K562 (cell line): Measurements from ENCODE around the gene CCDC85C. TPM values are rescaled to one million over a fixed set of nuclear protein-coding genes. Genes with fewer than 3 reads are reported as not detected.
A peak's percentile ranks its signal among the peaks of the same experiment; 100 is the strongest.

Source experiments
- CCNT2 ChIP-seq: IDR thresholded peaks from 2 replicates; pipeline ENCODE4 v1.6.1; 2011; ENCODE audit warnings: borderline replicate concordance, low read depth, mild to moderate bottlenecking, moderate library complexity, mixed read lengths, low read length; ENCODE audit not compliant: insufficient read length; ENCODE audit errors: extremely low read depth
- CEBPG ChIP-seq, 3 experiments: fragments of 200-800 bp in 1 of 3; sonication (Bioruptor generic) in 1 of 3; sonication (generic) in 1 of 3; formaldehyde crosslinking in 1 of 3; IDR thresholded peaks in 2 of 3; conservative IDR thresholded peaks in 1 of 3; 2 replicates each; pipeline versions ENCODE4 v1.6.1 to v1.8.0; 2016 to 2022; ENCODE audit warnings: missing compliant biosample characterization in 2 of 3, missing genetic modification characterization in 2 of 3, mild to moderate bottlenecking in 1 of 3, missing genetic modification reagents in 1 of 3
- ILK ChIP-seq: fragments of 450-650 bp; IDR thresholded peaks from 2 replicates; pipeline ENCODE4 v1.6.1; 2016; ENCODE audit warnings: missing genetic modification characterization, low read depth, mild to moderate bottlenecking, missing compliant biosample characterization, moderate library complexity, borderline replicate concordance
- KDM1A ChIP-seq, 2 experiments: fragments of 450-650 bp; IDR thresholded peaks; 2 replicates each; pipeline ENCODE4 v1.6.1; 2016; ENCODE audit warnings: mild to moderate bottlenecking in 2 of 2
- NCOA6 ChIP-seq: fragments of 450-650 bp; IDR thresholded peaks from 2 replicates; pipeline ENCODE4 v1.6.1; 2017; ENCODE audit warnings: mild to moderate bottlenecking
- NR3C1 ChIP-seq: sonication (generic); formaldehyde crosslinking; IDR thresholded peaks from 2 replicates; pipeline ENCODE4 v1.8.1; 2022; ENCODE audit warnings: missing genetic modification reagents
- RNF2 ChIP-seq: sonication (generic); IDR thresholded peaks from 2 replicates; pipeline ENCODE4 v1.6.1; 2016
- SNRNP70 ChIP-seq: fragments of 200-400 bp; formaldehyde crosslinking; optimal IDR thresholded peaks from 2 replicates; pipeline ENCODE3; 2017; ENCODE audit warnings: low read depth, low read length
- ZFX ChIP-seq: sonication (generic); formaldehyde crosslinking; IDR thresholded peaks from 2 replicates; pipeline ENCODE4 v1.8.0; 2022; ENCODE audit warnings: mild to moderate bottlenecking, missing genetic modification reagents, moderate library complexity
- ZNF224 ChIP-seq: sonication (generic); formaldehyde crosslinking; IDR thresholded peaks from 2 replicates; pipeline ENCODE4 v1.8.0; 2022; ENCODE audit warnings: mild to moderate bottlenecking, missing genetic modification reagents
- ZNF263 ChIP-seq: sonication (generic); formaldehyde crosslinking; IDR thresholded peaks from 2 replicates; pipeline ENCODE4 v1.8.0; 2022; ENCODE audit warnings: mild to moderate bottlenecking, missing genetic modification reagents, borderline replicate concordance
- ZNF431 ChIP-seq: sonication (generic); formaldehyde crosslinking; IDR thresholded peaks from 2 replicates; pipeline ENCODE4 v1.8.0; 2022; ENCODE audit warnings: mild to moderate bottlenecking, missing genetic modification reagents
- polyA plus RNA-seq, 8 experiments: library from polyadenylated mRNA; depleted of rRNA in 4 of 8; stranded (reverse) in 5 of 8; unstranded in 3 of 8; fragments of >200 nt; fragmentation: Nextera tagmentation in 2 of 8; fragmentation: Illumina TruSeq in 1 of 8; extraction: Ambion mirVana in 2 of 8; extraction: Trizol in 1 of 8; gene quantifications; 2 replicates each; pipeline versions ENCODE4 v1.2.1 to v1.2.3, GENCODE V29; 2011 to 2014; ENCODE audit warnings: inconsistent platforms in 1 of 8, missing spikeins in 1 of 8
- total RNA-seq, 7 experiments: library from RNA; depleted of rRNA in 6 of 7; stranded (reverse); fragments of >200 nt in 6 of 7; fragmentation: Illumina TruSeq in 2 of 7; extraction: Trizol in 2 of 7; gene quantifications; 2 replicates each; pipeline versions ENCODE4 v1.2.1 to v1.2.3, GENCODE V29; 2011 to 2021; ENCODE audit warnings: low replicate concordance in 1 of 7
- TF ChIP-seq, protein P1 (sequence below): sonication (generic); formaldehyde crosslinking; IDR thresholded peaks from 2 replicates; pipeline ENCODE4 v1.8.0; 2022; ENCODE audit warnings: mild to moderate bottlenecking, missing genetic modification reagents
- TF ChIP-seq, protein P2 (sequence below): fragments of 450-650 bp; IDR thresholded peaks from 2 replicates; pipeline ENCODE4 v1.6.1; 2017; ENCODE audit warnings: antibody characterized with exemption, mild to moderate bottlenecking
- TF ChIP-seq, protein P3 (sequence below): fragments of 450-650 bp; IDR thresholded peaks from 2 replicates; pipeline ENCODE4 v1.6.1; 2017; ENCODE audit warnings: antibody characterized with exemption
- TF ChIP-seq, protein P4 (sequence below): conservative IDR thresholded peaks from 2 replicates; pipeline ENCODE4 v1.6.1; 2011; ENCODE audit warnings: low read depth, mild to moderate bottlenecking, low read length; ENCODE audit not compliant: control insufficient read depth

The CCDC85C gene
- total and polyA plus RNA-seq, 9 of the 15 experiments (the other 6 are each of a cell fraction or from before 2014, with no cell fraction given): 0.18 to 22.0 (median 6.3) TPM

DNA sequence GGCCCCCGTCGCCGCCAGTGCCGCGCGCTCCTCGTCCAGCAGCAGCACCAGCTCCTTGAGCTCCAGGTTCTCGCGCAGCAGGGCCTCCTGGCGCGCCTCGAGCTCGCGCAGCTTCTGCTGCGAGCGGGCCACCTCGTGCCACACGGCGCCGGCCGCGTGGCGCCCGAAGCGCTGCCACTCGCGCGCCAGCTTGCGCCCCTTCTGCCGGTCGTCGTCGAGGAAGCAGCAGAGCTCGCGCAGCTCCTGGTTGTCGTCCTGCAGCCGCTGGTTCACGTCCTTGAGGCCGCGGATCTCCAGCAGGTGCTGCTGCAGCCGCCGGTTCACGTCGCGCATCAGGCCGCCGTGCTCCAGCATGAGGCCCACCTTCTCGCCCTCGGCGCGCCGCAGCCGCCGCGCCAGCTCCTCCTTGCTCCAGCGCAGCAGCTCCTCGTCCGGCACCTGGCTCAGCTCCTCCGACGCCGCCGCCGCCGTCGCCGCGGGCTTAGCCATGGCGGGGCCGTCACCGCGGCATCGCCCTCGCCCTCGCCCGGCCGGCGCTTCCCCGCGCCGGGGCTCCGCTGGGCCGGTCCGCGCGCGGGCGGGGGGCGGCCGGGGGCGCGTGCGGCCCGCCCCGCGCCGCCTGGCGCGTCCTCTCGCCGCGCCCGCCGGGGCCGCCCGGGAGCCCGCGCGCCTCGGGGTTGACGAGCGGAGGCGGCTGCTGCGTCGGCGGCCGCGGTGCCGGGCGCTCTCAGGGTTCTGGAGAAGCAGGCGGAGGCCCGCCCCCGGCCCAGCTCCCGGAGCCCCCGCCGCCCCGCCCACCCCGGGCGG, at the start of gene CCDC85C (continued):
- TF ChIP-seq CCNT2 (peak; percentile 11), RNF2 (0 out of 2 replicates have a peak, but pooled peaks have one; percentile 16), ZFX (CRISPR knock-in tag) (peak; percentile 60), NR3C1 (CRISPR knock-in tag) (peak; percentile 95), NCOA6 (peak; percentile 60; the same call in 1 of the 2 replicates), KDM1A (IDR thresholded peaks at IDR 0.05) (no peak), ILK (no peak), ZNF224 (CRISPR knock-in tag) (peak; percentile 62; the same call in 1 of the 2 replicates), ZNF263 (CRISPR knock-in tag) (peak; percentile 64), ZNF431 (CRISPR knock-in tag) (peak; percentile 89), CEBPG (CRISPR knock-in tag; IDR thresholded peaks at IDR 0.05) (peak; percentile 7; the same call in 1 of the 2 replicates), CEBPG (tag; conservative IDR thresholded peaks at IDR 0.05 in 1 of 2, IDR thresholded peaks at IDR 0.05 in 1 of 2) (no peak), SNRNP70 (no peak)
- TF ChIP-seq, protein P1, sequence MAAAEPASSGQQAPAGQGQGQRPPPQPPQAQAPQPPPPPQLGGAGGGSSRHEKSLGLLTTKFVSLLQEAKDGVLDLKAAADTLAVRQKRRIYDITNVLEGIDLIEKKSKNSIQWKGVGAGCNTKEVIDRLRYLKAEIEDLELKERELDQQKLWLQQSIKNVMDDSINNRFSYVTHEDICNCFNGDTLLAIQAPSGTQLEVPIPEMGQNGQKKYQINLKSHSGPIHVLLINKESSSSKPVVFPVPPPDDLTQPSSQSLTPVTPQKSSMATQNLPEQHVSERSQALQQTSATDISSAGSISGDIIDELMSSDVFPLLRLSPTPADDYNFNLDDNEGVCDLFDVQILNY (CRISPR knock-in tag): peak; percentile 85; the same call in 1 of the 2 replicates
- TF ChIP-seq, protein P2, sequence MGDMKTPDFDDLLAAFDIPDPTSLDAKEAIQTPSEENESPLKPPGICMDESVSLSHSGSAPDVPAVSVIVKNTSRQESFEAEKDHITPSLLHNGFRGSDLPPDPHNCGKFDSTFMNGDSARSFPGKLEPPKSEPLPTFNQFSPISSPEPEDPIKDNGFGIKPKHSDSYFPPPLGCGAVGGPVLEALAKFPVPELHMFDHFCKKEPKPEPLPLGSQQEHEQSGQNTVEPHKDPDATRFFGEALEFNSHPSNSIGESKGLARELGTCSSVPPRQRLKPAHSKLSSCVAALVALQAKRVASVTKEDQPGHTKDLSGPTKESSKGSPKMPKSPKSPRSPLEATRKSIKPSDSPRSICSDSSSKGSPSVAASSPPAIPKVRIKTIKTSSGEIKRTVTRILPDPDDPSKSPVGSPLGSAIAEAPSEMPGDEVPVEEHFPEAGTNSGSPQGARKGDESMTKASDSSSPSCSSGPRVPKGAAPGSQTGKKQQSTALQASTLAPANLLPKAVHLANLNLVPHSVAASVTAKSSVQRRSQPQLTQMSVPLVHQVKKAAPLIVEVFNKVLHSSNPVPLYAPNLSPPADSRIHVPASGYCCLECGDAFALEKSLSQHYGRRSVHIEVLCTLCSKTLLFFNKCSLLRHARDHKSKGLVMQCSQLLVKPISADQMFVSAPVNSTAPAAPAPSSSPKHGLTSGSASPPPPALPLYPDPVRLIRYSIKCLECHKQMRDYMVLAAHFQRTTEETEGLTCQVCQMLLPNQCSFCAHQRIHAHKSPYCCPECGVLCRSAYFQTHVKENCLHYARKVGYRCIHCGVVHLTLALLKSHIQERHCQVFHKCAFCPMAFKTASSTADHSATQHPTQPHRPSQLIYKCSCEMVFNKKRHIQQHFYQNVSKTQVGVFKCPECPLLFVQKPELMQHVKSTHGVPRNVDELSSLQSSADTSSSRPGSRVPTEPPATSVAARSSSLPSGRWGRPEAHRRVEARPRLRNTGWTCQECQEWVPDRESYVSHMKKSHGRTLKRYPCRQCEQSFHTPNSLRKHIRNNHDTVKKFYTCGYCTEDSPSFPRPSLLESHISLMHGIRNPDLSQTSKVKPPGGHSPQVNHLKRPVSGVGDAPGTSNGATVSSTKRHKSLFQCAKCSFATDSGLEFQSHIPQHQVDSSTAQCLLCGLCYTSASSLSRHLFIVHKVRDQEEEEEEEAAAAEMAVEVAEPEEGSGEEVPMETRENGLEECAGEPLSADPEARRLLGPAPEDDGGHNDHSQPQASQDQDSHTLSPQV: peak; percentile 83
- TF ChIP-seq, protein P3, sequence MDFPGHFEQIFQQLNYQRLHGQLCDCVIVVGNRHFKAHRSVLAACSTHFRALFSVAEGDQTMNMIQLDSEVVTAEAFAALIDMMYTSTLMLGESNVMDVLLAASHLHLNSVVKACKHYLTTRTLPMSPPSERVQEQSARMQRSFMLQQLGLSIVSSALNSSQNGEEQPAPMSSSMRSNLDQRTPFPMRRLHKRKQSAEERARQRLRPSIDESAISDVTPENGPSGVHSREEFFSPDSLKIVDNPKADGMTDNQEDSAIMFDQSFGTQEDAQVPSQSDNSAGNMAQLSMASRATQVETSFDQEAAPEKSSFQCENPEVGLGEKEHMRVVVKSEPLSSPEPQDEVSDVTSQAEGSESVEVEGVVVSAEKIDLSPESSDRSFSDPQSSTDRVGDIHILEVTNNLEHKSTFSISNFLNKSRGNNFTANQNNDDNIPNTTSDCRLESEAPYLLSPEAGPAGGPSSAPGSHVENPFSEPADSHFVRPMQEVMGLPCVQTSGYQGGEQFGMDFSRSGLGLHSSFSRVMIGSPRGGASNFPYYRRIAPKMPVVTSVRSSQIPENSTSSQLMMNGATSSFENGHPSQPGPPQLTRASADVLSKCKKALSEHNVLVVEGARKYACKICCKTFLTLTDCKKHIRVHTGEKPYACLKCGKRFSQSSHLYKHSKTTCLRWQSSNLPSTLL: no peak
- TF ChIP-seq, protein P4, sequence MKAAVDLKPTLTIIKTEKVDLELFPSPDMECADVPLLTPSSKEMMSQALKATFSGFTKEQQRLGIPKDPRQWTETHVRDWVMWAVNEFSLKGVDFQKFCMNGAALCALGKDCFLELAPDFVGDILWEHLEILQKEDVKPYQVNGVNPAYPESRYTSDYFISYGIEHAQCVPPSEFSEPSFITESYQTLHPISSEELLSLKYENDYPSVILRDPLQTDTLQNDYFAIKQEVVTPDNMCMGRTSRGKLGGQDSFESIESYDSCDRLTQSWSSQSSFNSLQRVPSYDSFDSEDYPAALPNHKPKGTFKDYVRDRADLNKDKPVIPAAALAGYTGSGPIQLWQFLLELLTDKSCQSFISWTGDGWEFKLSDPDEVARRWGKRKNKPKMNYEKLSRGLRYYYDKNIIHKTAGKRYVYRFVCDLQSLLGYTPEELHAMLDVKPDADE: 0 out of 2 replicates have a peak, but pooled peaks have one; percentile 21
